8988T (cell line): ENCODE data around the gene ZNF84.

Source experiments
- DNase-seq: peaks from one replicate; pipeline ENCODE4 v3.0.0; 2011

Gene ZNF84

DNA sequence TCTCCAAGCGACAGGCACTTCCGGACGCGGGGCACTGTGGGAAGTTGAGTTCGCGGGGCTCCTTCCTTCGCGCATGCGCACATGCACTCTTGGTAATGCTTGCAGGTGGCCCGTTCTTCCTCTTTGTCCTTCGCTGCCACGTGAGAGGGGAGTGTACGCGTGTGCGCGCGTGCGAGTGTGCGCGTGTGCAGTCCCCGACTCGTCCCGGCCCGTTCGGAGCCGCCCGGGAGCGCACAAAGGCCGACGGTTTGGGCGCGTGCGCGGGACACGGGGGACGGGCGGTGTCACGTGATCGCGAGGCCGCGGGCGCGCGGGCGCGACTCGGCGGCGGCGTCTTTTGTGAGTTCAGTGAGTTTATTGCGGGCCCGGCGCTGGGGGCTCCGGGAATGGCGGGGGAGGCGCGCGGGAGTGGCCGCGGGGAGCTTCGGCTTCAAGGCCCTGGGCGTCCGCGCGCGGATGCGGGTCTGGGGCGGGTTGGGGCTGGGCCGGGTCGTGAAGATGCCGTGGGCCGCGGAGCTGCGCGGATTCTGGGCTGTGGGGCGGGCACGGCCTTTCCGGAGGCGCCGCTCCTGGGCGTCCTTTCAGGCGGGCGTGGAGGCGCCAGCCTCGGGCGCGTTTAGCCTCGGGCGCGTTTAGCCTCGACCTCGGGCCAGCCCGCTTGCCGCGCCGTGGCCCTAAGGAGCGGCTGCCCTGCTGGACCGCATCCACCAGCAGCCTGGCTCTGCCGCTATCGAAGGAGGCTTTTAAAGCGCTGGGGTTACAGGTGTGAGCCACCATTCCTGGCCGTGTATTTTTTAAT is at the start of gene ZNF84:
ZNF84 (plus strand) TSS at position 303 of the 799 bp plus-strand sequence. CDS start 3,959 bp downstream, outside the sequence.
- DNase-seq: peak; percentile 63

DNA sequence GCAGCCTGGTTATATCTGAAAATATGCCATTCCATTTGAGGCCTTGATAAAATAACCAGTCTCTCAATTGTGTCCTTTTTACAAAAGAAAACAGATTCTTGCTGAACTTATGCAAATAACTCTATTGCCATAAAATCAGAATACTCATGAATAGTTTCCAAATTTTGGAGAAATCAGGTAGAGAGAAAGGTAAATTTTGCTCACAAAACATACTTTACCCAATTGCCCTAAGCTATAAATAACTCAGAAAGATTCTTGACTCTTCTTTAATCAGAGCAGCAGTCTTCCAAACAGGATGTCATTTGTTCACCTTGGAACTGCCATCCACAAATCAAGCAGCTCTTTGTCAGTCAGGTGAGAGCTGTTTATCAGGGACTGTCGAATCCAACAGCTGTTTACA is 38.6 kb upstream of the ZNF84 start:
- DNase-seq: no peak

DNA sequence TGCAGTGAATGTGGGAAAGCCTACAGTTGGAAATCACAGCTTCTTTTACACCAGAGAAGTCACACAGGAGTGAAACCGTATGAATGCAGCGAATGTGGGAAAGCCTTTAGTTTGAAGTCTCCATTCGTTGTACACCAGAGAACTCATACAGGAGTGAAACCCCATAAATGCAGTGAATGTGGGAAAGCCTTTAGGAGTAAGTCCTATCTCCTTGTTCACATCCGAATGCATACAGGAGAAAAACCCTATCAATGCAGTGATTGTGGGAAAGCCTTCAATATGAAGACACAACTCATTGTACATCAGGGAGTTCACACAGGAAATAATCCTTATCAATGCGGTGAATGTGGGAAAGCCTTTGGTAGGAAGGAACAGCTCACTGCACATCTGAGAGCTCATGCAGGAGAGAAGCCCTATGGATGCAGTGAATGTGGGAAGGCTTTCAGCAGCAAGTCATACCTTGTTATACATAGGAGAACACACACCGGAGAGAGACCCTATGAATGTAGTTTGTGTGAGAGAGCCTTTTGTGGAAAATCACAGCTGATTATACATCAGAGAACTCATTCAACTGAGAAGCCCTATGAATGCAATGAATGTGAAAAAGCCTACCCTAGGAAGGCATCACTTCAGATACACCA is 26.5 kb upstream of the ZNF84 start:
- DNase-seq: no peak

DNA sequence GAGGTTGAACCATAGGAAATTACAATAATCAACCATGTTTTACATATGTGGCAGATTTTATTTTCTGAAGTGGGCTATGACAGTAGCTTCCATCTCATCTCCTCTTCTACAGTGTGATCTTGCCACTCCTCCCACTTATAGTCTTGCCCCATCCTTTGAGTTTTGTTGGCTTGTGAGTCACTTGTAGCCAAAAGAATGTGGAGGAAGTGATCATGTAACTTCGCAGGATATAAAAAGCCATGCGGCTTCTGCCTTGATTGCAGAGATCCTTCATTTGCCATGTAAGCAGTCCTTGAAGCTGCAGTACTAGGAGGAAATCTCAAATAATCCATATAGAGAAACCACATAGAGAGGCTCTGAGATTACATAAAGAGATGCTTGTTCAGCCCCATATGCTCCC is 13.7 kb upstream of the ZNF84 start:
- DNase-seq: no peak

DNA sequence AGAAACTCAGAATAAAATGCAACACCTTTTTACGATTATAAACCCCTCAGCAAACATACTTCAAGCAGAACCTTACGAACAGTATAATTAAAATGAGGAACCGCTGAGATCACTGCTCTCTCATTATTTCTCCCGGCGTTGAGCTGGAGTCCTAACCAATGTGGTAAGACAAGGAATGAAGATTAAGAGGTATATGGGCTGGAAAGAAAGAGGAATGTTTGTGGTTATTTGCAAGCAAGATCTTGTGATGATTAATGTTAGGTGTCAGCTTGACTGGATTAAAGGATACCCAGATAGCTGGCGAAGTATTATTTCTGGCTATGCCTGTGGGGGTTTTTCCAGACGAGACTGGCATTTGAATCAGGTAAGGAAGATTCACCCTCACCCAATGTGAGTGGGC is 10.3 kb upstream of the ZNF84 start:
- DNase-seq: no peak

DNA sequence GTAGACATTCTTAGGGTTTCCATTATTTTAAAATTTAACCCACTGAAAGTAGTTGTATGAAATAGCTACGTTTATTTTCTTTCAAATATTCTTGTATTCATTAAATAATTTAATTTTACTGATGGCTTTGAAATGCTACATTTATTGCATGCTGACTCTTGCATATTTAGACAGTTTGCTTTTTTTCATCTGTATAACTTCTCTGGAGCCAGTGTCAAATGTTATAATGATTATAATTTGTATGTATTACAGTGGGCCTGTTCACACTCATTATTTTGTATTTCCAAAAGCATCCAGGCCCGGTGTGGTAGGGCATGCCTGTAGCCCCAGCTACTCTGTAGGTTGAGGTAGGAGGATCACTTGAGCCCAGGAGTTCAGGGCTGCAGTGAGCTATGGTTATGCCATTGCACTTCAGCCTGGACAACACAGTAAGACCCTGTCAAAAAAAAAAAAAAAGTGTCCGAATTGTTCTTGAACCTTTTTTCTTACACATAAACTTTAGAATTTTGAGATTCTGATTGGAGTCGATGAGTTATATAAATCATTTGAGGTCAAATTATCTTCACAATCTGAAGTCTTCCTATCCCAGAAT is 905 bp downstream of the ZNF84 start:
- DNase-seq: no peak

DNA sequence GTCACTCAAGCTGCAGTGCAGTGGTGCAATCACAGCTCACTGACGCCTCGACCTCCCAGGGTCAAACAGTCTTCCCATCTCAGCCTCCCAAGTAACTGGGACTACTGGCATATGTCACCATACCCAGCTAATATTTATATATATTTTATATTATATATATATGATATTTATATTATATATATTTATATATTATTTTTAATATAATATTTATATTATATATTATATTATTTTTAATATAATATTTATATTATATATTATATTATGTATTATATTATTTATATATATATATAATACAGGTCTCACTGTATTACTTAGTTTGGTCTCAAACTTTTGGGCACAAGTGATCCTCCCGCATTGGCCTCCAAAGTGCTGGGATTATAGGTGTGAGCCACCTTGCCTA is 9.4 kb downstream of the ZNF84 start:
- no peak for DNase-seq

DNA sequence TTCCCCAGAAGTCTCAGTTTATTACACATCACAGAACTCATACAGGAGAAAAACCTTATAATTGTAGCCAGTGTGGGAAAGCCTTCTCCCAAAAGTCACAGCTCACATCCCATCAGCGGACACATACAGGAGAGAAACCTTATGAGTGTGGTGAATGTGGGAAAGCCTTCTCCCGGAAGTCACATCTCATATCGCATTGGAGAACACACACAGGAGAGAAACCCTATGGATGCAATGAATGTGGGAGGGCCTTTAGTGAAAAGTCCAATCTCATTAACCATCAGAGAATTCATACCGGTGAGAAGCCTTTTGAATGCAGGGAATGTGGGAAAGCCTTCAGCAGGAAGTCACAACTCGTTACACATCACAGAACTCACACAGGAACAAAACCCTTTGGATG is 20.1 kb downstream of the ZNF84 start:
- DNase-seq: no peak

DNA sequence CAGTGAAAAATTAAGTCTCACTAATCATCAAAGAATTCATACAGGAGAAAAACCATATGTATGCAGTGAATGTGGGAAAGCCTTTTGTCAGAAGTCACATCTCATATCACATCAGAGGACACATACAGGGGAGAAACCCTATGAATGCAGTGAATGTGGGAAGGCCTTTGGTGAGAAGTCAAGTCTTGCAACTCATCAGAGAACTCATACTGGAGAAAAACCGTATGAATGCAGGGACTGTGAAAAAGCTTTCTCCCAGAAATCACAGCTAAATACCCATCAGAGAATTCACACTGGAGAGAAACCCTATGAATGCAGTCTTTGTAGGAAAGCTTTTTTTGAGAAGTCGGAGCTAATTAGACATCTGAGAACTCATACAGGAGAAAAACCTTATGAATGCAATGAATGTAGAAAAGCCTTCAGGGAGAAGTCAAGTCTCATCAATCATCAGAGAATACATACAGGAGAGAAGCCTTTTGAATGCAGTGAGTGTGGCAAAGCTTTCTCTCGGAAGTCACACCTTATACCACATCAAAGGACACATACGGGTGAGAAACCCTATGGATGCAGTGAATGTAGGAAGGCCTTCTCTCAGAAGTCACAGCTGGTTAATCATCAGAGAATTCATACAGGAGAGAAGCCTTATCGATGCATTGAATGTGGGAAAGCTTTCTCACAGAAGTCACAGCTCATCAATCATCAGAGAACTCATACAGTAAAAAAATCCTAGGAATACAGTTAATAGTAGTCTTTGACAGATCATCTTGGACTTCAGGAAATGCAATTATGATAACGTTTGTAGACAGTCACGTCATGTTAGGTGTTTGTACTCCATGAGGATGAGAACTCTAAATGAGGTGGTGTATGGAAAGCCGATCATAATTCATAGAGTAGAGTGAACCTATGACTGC is 21.1 kb downstream of the ZNF84 start:
- no peak for DNase-seq

DNA sequence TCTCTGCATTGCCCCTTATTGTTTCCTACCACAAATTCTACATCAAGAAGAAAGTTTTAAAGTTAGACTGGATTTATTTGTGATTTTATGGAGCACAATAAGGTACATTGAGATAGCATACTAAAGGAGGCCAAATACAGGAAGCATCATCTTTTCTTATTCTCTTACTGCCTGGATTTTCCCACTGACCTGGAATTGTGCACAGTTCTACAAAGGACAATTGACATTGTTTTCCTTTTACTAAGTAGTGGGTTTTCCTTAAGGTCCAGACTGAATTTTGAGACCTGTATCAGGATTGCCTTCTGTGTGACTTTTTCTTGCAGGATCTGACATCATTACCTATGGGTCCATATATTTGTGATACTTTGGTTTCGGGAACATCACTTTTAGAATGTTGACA is 24.6 kb downstream of the ZNF84 start:
- no peak for DNase-seq

DNA sequence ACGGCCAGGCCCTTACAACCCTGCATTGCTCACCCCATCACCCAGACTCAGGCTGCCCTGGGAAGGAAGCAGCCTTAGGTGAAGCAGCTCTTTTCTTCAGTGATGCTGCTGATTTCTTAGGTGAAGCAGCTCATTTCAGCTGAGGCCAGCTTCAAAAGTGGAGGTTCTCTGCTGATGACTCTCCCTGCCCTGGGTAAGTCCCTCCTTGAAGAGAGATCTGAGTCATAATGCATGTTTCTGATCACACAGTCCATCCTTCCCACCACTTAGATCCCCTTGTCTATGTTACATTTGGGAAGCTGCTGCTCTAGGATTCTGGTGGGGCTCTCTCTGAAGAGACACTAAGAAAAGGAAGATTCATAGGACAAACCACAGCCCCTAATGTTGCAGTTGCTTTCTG is 26.2 kb downstream of the ZNF84 start:
- DNase-seq: no peak

DNA sequence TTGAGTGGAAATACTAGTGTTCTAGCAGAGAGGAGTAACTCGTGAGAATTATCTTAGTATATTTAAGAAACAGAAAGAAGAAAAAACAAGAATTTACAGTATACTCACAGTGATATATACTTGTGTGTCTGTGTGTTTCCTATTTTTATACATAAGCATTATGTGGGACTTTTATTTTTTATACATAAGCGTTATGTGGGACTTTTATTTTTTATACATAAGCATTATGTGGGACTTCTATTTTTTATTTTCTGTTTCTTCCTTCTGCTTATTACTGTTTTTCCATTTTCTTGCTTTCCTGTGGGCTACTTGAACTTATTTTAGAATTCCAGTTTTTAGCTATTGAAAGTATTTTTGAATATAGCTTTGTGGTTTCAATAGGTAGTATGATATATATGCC is 36.5 kb downstream of the ZNF84 start:
- no peak for DNase-seq

DNA sequence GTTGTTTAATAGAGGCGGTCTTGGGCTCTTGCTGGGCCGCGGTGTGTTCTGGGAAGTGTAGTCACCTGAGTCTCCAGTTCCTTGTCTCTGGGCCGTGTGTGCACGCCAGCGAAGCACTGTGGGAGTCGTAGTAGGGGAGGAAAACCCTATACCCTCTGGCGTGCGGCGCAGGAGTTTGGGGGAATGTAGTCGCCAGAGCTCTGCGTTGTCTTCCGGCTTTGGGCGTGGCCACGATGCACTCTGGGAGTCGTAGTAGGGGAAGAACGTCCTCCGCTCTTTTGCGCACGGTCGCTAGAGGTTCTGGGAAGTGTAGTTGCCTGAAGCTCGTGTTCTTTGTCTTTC is 42.7 kb downstream of the ZNF84 start:
- peak; percentile 24 for DNase-seq

DNA sequence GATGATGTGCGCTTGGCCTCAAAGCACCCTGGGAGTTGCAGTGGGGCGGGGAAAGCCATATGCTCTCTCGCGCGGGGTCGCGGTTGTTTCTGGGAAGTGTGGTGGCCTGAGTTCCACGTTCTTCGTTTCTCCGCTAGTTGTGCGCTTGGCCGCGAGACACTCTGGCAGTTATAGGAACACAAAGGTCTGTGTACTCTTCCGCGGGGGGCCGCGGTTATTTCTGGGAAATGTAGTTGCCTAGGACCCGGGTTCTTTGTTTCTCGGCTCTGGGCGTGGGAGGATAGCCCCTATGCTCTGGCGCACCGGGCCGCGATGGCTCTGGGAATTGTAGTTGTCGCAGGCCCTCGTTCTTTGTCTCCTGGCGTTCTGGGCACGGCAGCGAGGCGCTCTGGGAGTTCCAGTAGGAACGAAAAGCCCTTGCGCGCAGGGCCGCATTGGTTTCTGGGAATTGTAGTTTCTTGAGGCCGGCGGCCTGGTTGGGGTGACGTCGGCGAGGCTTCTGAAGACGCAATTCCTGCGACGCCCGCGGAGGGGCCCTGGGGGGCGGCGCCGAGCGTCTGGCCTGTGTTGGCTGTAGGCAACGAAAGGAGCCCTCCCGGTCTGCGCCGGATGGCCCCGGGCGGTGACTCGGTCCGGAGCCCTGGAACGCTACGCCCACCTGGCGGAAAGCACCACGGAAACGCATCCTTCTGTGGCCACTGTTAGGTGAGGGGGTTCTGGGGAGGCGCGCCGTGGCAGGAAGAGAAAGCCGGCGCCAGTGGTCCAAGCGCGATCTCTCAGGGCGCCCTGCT is 43.3 kb downstream of the ZNF84 start, which contains the start of gene ZNF140:
ZNF140 (plus strand) TSS at position 556 of the 791 bp plus-strand sequence. CDS start 398 bp downstream, outside the sequence.
- DNase-seq: peak; percentile 55

DNA sequence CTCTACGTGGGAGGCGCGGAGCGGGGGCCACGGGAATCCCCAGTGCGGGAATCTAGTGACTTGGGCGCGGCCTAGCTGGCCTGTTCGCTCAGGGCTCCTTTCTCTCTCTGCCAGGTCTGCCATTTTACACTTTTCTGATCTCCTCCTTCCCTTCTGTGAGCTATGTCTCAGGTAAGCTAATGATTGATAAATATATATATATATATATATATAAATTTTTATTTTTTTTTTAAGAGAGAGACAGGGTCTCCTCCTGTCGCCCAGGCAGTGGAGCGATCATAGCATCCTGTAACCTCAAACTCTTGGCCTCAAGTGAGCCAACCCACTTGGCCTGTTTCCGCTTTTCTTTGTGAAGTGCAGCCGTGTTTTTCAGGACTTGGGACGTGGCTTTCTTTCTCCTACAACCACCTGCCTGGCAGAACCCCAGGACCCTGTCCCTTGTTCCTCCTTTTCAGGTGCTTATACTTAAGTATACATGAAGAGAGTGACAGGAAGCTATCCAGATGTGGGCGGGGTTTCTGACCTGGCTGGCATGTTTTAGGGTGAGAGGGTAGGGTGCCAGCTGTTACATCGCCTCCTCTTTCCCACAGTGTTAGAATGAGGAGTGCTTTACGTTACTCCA is 44.0 kb downstream of the ZNF84 start:
- no peak for DNase-seq

DNA sequence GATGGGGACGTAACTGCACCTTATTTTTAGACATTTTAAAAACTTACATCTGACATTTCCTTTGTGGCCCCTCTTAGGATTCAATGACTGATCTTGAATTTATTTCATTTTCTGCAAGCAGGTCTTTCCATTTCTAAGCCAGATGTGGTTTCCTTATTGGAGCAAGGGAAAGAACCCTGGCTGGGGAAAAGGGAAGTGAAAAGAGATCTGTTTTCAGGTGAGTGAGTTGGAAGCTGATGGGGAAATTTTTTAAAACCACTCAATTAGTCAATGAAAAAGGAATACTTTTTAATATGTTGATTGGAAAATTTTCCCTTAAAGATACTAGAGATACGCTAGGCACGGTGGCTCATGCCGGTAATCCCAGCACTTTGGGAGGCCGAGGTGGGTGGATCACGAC is 46.0 kb downstream of the ZNF84 start:
- no peak for DNase-seq

DNA sequence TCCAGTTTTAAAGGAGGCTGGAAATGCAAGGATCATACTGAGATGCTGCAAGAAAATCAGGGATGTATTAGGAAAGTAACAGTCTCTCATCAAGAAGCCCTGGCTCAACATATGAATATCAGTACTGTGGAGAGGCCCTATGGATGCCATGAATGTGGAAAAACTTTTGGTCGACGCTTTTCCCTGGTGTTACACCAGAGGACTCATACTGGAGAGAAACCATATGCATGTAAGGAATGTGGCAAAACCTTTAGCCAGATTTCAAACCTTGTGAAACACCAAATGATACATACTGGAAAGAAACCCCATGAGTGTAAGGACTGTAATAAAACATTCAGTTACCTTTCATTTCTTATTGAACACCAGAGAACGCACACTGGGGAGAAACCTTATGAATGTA is 68.3 kb downstream of the ZNF84 start:
- no peak for DNase-seq

DNA sequence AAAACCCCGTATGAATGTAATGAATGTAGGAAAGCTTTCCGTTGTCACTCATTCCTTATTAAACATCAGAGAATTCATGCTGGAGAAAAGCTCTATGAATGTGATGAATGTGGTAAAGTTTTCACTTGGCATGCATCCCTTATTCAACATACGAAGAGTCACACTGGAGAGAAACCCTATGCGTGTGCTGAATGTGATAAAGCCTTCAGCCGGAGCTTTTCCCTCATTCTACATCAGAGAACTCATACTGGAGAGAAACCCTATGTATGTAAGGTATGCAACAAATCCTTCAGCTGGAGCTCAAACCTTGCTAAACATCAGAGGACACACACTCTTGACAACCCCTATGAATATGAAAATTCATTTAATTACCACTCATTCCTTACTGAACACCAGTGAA is 68.9 kb downstream of the ZNF84 start:
- DNase-seq: no peak

DNA sequence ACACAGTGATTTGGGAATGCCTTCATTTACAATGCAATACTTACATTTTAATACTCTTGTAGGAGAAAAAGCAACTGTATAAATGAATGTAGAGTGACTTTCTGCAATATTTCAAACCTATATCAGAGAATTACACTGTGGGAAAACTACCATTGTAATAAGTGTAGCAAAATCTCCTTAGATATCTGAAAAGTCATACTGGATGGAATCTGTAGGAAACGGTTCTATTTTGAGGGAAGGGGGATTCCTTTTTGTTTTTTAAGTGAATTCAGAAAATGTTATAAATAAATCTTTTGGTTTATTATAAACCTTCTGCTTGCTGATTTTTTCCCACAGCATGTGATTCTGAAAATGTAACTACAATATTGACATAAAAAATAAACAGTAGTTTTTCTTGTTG is 69.8 kb downstream of the ZNF84 start:
- DNase-seq: no peak

DNA sequence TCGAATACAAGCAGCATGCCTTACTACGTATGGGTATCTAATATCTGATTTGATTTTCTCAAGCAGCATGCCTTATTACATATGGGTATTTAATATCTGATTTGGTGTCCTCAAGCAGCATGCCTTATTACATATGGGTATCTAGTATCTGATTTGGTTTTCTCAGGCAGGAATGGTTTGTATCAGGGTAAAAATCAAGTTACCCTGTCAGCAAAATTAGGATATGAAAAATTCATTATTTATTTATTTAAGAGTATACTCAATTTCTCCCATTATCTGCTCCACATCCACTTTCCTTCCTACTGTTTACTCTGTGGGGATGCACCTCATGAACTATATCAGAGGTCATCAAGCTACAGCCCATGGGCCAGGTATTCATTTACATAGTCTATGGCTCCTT is 70.8 kb downstream of the ZNF84 start:
- DNase-seq: no peak
